Lung (tissue), 12 donors: ENCODE measurements around the gene SLC30A7. TPM values are rescaled to one million over a fixed set of nuclear protein-coding genes. Genes with fewer than 3 reads are reported as not detected.
A peak's percentile ranks its signal among the peaks of the same experiment; 100 is the strongest.

ENCODE experiments used
- ATAC-seq: fragments of 200-7000 bp; cut with Tn5 transposase; one replicate; pipeline ENCODE4 v1.9.1; 2020; ENCODE audit warnings: moderate number of reproducible peaks; ENCODE audit not compliant: insufficient read depth, low FRiP score
- DNase-seq, 3 donors: peaks; one replicate each; pipeline ENCODE4 v3.0.0-alpha.2; 2013 to 2017
- H3K27ac ChIP-seq, 2 donors: one replicate each; pipeline ENCODE4 v1.5.1; 2013; ENCODE audit warnings: mild to moderate bottlenecking in 2 of 2, moderate library complexity in 2 of 2, control low read depth in 1 of 2, inconsistent platforms in 1 of 2, low read depth in 1 of 2, low read length in 1 of 2
- H3K27me3 ChIP-seq, 3 donors: one replicate each; pipeline ENCODE4 v1.5.1; 2013; ENCODE audit warnings: low read length in 2 of 3; ENCODE audit not compliant: control insufficient read depth in 3 of 3, insufficient read depth in 3 of 3
- H3K36me3 ChIP-seq, 4 donors: one replicate each; pipeline ENCODE4 v1.5.1; 2013; ENCODE audit warnings: low read length in 4 of 4, mild to moderate bottlenecking in 1 of 4, moderate library complexity in 1 of 4; ENCODE audit not compliant: control insufficient read depth in 4 of 4, insufficient read depth in 4 of 4
- H3K4me1 ChIP-seq, 5 donors: one replicate each; pipeline ENCODE4 v1.5.1; 2013; ENCODE audit warnings: low read length in 5 of 5, mild to moderate bottlenecking in 2 of 5, moderate library complexity in 1 of 5; ENCODE audit not compliant: control insufficient read depth in 5 of 5, insufficient read depth in 5 of 5
- H3K4me3 ChIP-seq: one replicate; pipeline ENCODE4 v1.5.1; 2013; ENCODE audit warnings: mild to moderate bottlenecking, control low read depth, moderate library complexity
- H3K9ac ChIP-seq, 2 donors: one replicate each; pipeline ENCODE4 v1.5.1; 2013; ENCODE audit warnings: low read length in 2 of 2, control low read depth in 1 of 2; ENCODE audit not compliant: insufficient read depth in 1 of 2
- H3K9me3 ChIP-seq, 4 donors: one replicate each; pipeline ENCODE4 v1.5.1; 2013; ENCODE audit warnings: low read length in 3 of 4, mild to moderate bottlenecking in 1 of 4, moderate library complexity in 1 of 4; ENCODE audit not compliant: control insufficient read depth in 4 of 4, insufficient read depth in 3 of 4
- WGBS, 2 donors: extraction: QIAGEN DNeasy Blood & Tissue Kit; methylation state at CpG; one replicate each; pipeline ENCODE4 v1.1.7; 2013; 5-methylcytosine and 5-hydroxymethylcytosine counted together
- polyA plus RNA-seq, 2 donors: library from polyadenylated mRNA; stranded (reverse); fragments of 200-250 nt; gene quantifications; one replicate each; pipeline ENCODE4 v1.2.1, GENCODE V29; 2013
- total RNA-seq, 2 donors: library from RNA; depleted of rRNA in 1 of 2; stranded (reverse); fragments of >200 nt in 1 of 2; gene quantifications; one replicate each; pipeline ENCODE4 v1.2.1, GENCODE V29; 2014 to 2021
- TF ChIP-seq, protein P1 (sequence below): IDR thresholded peaks from 2 replicates; pipeline ENCODE4 v1.5.1; 2012; ENCODE audit warnings: mild to moderate bottlenecking; ENCODE audit errors: control extremely low read depth, extremely low read depth
- donor health status: control.
- donor health status: control.
- donor health status: Bipolar disorder and iron deficiency.
- donor health status: healthy.
- donor health status: DM: yes; HTN: yes; CAD: no.

Gene SLC30A7
- total and polyA plus RNA-seq, 4 donors, result 7.6 to 33.9 (median 19.6) TPM

DNA sequence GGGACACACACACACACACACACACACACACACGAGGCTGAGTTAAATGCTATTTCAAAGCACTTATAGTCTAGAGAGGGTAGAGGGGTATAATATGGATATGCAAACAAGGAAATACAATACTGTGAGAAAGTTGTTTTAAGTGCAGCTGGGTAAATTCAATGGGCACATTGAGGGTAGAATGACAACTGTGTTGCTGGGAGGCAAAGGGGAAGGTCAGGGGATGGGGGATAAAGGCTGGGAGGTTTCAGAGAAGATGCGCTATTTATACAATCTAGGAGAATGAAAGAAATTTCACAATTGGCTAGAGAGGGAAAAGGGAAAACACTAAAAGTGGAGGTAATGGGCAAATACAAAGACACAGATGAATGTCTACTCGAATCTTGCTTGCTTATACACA lies 20.7 kb upstream of the SLC30A7 start:
- H3K4me3 ChIP-seq, result no peak overlapping the region
- TF ChIP-seq, protein P1, sequence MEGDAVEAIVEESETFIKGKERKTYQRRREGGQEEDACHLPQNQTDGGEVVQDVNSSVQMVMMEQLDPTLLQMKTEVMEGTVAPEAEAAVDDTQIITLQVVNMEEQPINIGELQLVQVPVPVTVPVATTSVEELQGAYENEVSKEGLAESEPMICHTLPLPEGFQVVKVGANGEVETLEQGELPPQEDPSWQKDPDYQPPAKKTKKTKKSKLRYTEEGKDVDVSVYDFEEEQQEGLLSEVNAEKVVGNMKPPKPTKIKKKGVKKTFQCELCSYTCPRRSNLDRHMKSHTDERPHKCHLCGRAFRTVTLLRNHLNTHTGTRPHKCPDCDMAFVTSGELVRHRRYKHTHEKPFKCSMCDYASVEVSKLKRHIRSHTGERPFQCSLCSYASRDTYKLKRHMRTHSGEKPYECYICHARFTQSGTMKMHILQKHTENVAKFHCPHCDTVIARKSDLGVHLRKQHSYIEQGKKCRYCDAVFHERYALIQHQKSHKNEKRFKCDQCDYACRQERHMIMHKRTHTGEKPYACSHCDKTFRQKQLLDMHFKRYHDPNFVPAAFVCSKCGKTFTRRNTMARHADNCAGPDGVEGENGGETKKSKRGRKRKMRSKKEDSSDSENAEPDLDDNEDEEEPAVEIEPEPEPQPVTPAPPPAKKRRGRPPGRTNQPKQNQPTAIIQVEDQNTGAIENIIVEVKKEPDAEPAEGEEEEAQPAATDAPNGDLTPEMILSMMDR, result no peak
- H3K36me3 ChIP-seq, result peaks cover 3 to 14% (median 6%) of the 10 kb centered on the region in 4 donors
- no peaks in the 10 kb centered on the region for H3K9me3 ChIP-seq
- H3K27me3 ChIP-seq, result no peaks in the 10 kb centered on the region
- 87 to 93% methylated on average over 3 of the region's 3 CpGs for WGBS, 2 donors
- DNase-seq (peak in 1 of 3 donors; percentile 20), ATAC-seq (no peak)
- peaks cover 0 to 2% (median 0%) of the 10 kb centered on the region in 5 donors for H3K4me1 ChIP-seq
- no peak overlapping the region for H3K9ac ChIP-seq
- no peak overlapping the region for H3K27ac ChIP-seq

GRCh38 chr1:100876291-100876690 lies 19.6 kb upstream of the SLC30A7 start:
- H3K9ac ChIP-seq, result no peak overlapping the region
- H3K4me1 ChIP-seq, result peaks cover 0 to 2% (median 0%) of the 10 kb centered on the region in 5 donors
- ATAC-seq (no peak), DNase-seq (no peak)
- H3K27ac ChIP-seq, result no peak overlapping the region
- H3K36me3 ChIP-seq, result peaks cover 3 to 14% (median 6%) of the 10 kb centered on the region in 4 donors
- TF ChIP-seq, protein P1, result no peak
- H3K4me3 ChIP-seq, result no peak overlapping the region
- no peaks in the 10 kb centered on the region for H3K27me3 ChIP-seq
- H3K9me3 ChIP-seq, result no peaks in the 10 kb centered on the region

DNA sequence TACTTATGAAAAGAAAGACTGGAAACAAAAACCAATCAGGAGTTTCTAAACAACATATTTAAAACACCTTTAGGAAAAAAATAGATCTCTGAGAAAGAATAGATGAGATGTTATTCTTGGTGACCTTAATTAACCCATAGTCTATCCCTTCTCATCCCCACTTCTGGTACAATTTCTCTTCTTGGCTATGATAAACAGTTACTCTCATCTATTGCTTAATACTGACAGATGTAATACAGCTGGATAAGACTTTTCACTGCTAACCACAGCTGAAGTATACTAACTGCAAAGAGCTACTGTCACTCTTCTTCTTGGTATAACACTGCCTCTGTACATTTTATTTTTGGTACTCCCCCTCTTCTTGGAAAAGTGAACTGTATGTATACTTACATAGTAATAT lies 16.5 kb upstream of the SLC30A7 start:
- Histone ChIP-seq H3K9me3 (no peaks in the 10 kb centered on the region), H3K9ac (no peak overlapping the region), H3K4me1 (no peaks in the 10 kb centered on the region), H3K4me3 (no peak overlapping the region), H3K27me3 (no peaks in the 10 kb centered on the region), H3K36me3 (peaks cover 3 to 13% (median 6%) of the 10 kb centered on the region in 4 donors), H3K27ac (no peak overlapping the region)
- DNase-seq (peak in 2 of 3 donors; percentile 23 to 58), ATAC-seq (no peak)
- TF ChIP-seq, protein P1, result no peak

DNA sequence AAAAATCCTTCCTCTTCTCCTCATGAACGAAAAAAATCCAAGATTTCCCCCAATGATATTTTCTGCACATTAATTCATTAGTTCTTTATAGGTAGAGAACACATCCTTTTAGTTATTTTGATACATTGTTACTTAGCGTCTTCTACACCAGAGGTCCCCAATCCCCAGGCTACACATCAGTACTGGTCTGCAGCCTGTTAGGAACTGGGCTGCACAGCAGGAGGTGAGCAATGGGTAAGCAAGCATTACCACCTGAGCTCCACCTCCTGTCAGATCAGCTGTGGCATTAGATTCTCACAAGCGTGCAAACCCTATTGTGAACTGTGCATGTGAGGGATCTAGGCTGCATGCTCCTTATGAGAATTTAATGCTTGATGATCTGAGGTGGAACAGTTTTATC lies 14.2 kb upstream of the SLC30A7 start:
- ATAC-seq, result no peak
- Histone ChIP-seq H3K9ac (no peak overlapping the region), H3K27ac (no peak overlapping the region), H3K4me3 (no peak overlapping the region), H3K9me3 (no peaks in the 10 kb centered on the region), H3K36me3 (peaks cover 3 to 15% (median 8%) of the 10 kb centered on the region in 4 donors), H3K4me1 (no peaks in the 10 kb centered on the region), H3K27me3 (no peaks in the 10 kb centered on the region)
- WGBS, 2 donors, result 91 to 99% methylated on average over 3 of the region's 3 CpGs
- TF ChIP-seq, protein P1, result no peak
- DNase-seq, result no peak
